Measurements from ENCODE around the gene DIRAS1. TPM values are rescaled to one million over a fixed set of nuclear protein-coding genes. Genes with fewer than 3 reads are reported as not detected.

DIRAS1 gene
- total RNA-seq, 1 experiment from 2014 or later = 18.5 TPM

DNA sequence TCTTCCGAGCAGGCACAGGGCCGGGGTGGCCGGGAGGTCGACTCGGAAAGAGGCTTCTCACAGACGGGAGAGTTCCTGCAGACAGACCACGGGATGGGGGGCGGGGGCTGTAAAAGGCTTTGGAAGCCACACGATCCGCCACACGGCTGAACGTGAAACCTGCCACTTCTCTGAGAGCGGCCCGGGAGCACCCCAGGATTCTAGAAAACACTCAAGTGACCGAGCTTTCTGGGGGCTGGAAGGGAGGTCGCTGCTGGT lies 34.2 kb upstream of the DIRAS1 start:
- Histone ChIP-seq H3K36me3 (ENCODE audit: control insufficient read depth, insufficient read depth, low read length) (no peaks in the 10 kb centered on the region), H3K4me1 (ENCODE audit: control insufficient read depth, insufficient read depth, low read length) (no peaks in the 10 kb centered on the region), H3K27me3 (ENCODE audit: control insufficient read depth, insufficient read depth, low read length) (no peaks in the 10 kb centered on the region), H3K4me3 (ENCODE audit: low read depth in 2 of 2, low read length in 2 of 2) (no peak overlapping the region), H3K27ac (ENCODE audit: low read length) (no peak overlapping the region), H3K9me3 (ENCODE audit: control insufficient read depth, insufficient read depth, low read depth, low read length) (no peaks in the 10 kb centered on the region)
- no peak for ATAC-seq
- ChIA-PET POLR2A (no interaction called here), CTCF (no interaction called here)
- in situ Hi-C loops (cut with HindIII; ENCODE audit: low pct_unique_long_range_greater_than_20kb, low sequenced_read_pairs) = no loop called here
- TF ChIP-seq TCF7L2 (IDR thresholded peaks at IDR 0.05; ENCODE audit: low read depth, low read length) (no peak), SIN3A (IDR thresholded peaks at IDR 0.05; ENCODE audit: borderline replicate concordance, insufficient read depth, low read depth, low read length) (no peak), REST (IDR thresholded peaks at IDR 0.05; ENCODE audit: insufficient read depth in 1 of 2, low read depth in 2 of 2, low read length in 1 of 2) (no peak)
- TF ChIP-seq, protein P1, sequence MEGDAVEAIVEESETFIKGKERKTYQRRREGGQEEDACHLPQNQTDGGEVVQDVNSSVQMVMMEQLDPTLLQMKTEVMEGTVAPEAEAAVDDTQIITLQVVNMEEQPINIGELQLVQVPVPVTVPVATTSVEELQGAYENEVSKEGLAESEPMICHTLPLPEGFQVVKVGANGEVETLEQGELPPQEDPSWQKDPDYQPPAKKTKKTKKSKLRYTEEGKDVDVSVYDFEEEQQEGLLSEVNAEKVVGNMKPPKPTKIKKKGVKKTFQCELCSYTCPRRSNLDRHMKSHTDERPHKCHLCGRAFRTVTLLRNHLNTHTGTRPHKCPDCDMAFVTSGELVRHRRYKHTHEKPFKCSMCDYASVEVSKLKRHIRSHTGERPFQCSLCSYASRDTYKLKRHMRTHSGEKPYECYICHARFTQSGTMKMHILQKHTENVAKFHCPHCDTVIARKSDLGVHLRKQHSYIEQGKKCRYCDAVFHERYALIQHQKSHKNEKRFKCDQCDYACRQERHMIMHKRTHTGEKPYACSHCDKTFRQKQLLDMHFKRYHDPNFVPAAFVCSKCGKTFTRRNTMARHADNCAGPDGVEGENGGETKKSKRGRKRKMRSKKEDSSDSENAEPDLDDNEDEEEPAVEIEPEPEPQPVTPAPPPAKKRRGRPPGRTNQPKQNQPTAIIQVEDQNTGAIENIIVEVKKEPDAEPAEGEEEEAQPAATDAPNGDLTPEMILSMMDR (IDR thresholded peaks at IDR 0.05) = no peak
- DNase-seq (ENCODE audit: low read depth, low spot score) = no peak
- intact Hi-C loops (cut with micrococcal nuclease; ENCODE audit: unreplicated experiment) = no loop called here
- BruUV-seq (replicated peaks) = TSS peak; percentile 66

GRCh38 chr19:2754659-2755447 lies 33.7 kb upstream of the DIRAS1 start:
- DNase-seq (ENCODE audit: low read depth, low spot score) (no peak), ATAC-seq (no peak)
- ChIA-PET CTCF (no interaction called here), POLR2A (no interaction called here)
- intact Hi-C loops (cut with micrococcal nuclease; ENCODE audit: unreplicated experiment) = no loop called here
- no peak for TF ChIP-seq SIN3A (IDR thresholded peaks at IDR 0.05; ENCODE audit: borderline replicate concordance, insufficient read depth, low read depth, low read length)
- Histone ChIP-seq H3K36me3 (ENCODE audit: control insufficient read depth, insufficient read depth, low read length) (no peaks in the 10 kb centered on the region), H3K27me3 (ENCODE audit: control insufficient read depth, insufficient read depth, low read length) (no peaks in the 10 kb centered on the region), H3K27ac (ENCODE audit: low read length) (no peak overlapping the region), H3K4me1 (ENCODE audit: control insufficient read depth, insufficient read depth, low read length) (no peaks in the 10 kb centered on the region), H3K4me3 (ENCODE audit: low read depth in 2 of 2, low read length in 2 of 2) (no peak overlapping the region), H3K9me3 (ENCODE audit: control insufficient read depth, insufficient read depth, low read depth, low read length) (no peaks in the 10 kb centered on the region)
- no TSS peak for BruUV-seq (replicated peaks)
- in situ Hi-C loops (cut with HindIII; ENCODE audit: low pct_unique_long_range_greater_than_20kb, low sequenced_read_pairs) = no loop called here

GRCh38 chr19:2751438-2751830 lies 30.3 kb upstream of the DIRAS1 start:
- H3K27ac ChIP-seq (ENCODE audit: low read length) = no peak overlapping the region
- in situ Hi-C loops (cut with HindIII; ENCODE audit: low pct_unique_long_range_greater_than_20kb, low sequenced_read_pairs) (no loop called here), intact Hi-C loops (cut with micrococcal nuclease; ENCODE audit: unreplicated experiment) (no loop called here)
- no TSS peak for BruUV-seq (replicated peaks)
- DNase-seq (ENCODE audit: low read depth, low spot score) (no peak), ATAC-seq (no peak)
- H3K4me1 ChIP-seq (ENCODE audit: control insufficient read depth, insufficient read depth, low read length) = no peaks in the 10 kb centered on the region
- H3K9me3 ChIP-seq (ENCODE audit: control insufficient read depth, insufficient read depth, low read depth, low read length) = no peaks in the 10 kb centered on the region
- POLR2A ChIA-PET = no interaction called here
- H3K27me3 ChIP-seq (ENCODE audit: control insufficient read depth, insufficient read depth, low read length) = no peaks in the 10 kb centered on the region
- H3K4me3 ChIP-seq (ENCODE audit: low read depth in 2 of 2, low read length in 2 of 2) = no peak overlapping the region
- H3K36me3 ChIP-seq (ENCODE audit: control insufficient read depth, insufficient read depth, low read length) = no peaks in the 10 kb centered on the region
- no peak for TF ChIP-seq REST (IDR thresholded peaks at IDR 0.05; ENCODE audit: insufficient read depth in 1 of 2, low read depth in 2 of 2, low read length in 1 of 2)
- TF ChIP-seq POLR2AphosphoS5 (IDR thresholded peaks at IDR 0.05; ENCODE audit: low read depth, low read length) = no peak
- no peak for TF ChIP-seq SIN3A (IDR thresholded peaks at IDR 0.05; ENCODE audit: borderline replicate concordance, insufficient read depth, low read depth, low read length)
- TF ChIP-seq, protein P1 (IDR thresholded peaks at IDR 0.05) = no peak
- TF ChIP-seq TCF7L2 (IDR thresholded peaks at IDR 0.05; ENCODE audit: low read depth, low read length) = no peak
- CTCF ChIA-PET = interaction anchor here (0.6 kb wide), 1 partner anchor 28 kb away, joined by 3 read pairs; no protein-coding TSS in a partner anchor

Data from Panc1 (cell line).